ENCODE results near the gene GARS1.

- TF ChIP-seq EZH2 (IDR thresholded peaks at IDR 0.05) = no peak
- TF ChIP-seq POLR2AphosphoS5 (IDR thresholded peaks at IDR 0.05; ENCODE audit: borderline replicate concordance, low read depth, low read length) = no peak
- TF ChIP-seq FOXP2 (optimal IDR thresholded peaks at IDR 0.05; ENCODE audit: control extremely low read depth, extremely low read length, insufficient read depth) = no peak
These were observed 68.7 kb downstream of the GARS1 start for GRCh38 chr7:30663414-30663813.

All from SK-N-MC (cell line).